MM.1S (cell line): ENCODE results near the gene SMOC1.

Experiments
- DNase-seq: peaks from one replicate; pipeline ENCODE4 v3.0.0-alpha.2; 2015
- H2AFZ ChIP-seq: fragments of 300-600 bp; sonication (generic); 2 replicates; pipeline ENCODE4 v1.6.0; 2016; ENCODE audit warnings: antibody characterized with exemption, low read length
- H3F3A ChIP-seq: fragments of 300-600 bp; sonication (generic); 2 replicates; pipeline ENCODE4 v1.6.1; 2016; ENCODE audit warnings: mild to moderate bottlenecking, antibody characterized with exemption, low read length, moderate library complexity, mixed read lengths; ENCODE audit not compliant: insufficient read depth
- H3K27ac ChIP-seq: fragments of 300-600 bp; sonication (generic); 2 replicates; pipeline ENCODE4 v1.5.1; 2016; ENCODE audit warnings: mild to moderate bottlenecking, low read length
- H3K27me3 ChIP-seq: fragments of 300-600 bp; sonication (generic); replicated peaks from 2 replicates; pipeline ENCODE4 v1.6.0; 2016; ENCODE audit warnings: low read length; ENCODE audit not compliant: insufficient read depth
- H3K36me3 ChIP-seq: fragments of 300-600 bp; sonication (generic); replicated peaks from 2 replicates; pipeline ENCODE4 v1.6.1; 2016; ENCODE audit warnings: mild to moderate bottlenecking, low read length, mixed read lengths; ENCODE audit not compliant: insufficient read depth
- H3K4me1 ChIP-seq: fragments of 300-600 bp; sonication (generic); 2 replicates; pipeline ENCODE4 v1.6.1; 2016; ENCODE audit warnings: low read length, mixed read lengths
- H3K4me2 ChIP-seq: fragments of 300-600 bp; sonication (generic); 2 replicates; pipeline ENCODE4 v1.6.0; 2016; ENCODE audit warnings: low read depth, low read length
- H3K4me3 ChIP-seq: fragments of 300-600 bp; sonication (generic); 2 replicates; pipeline ENCODE4 v1.5.1; 2016; ENCODE audit warnings: low read length, mixed read lengths
- H3K79me2 ChIP-seq: fragments of 300-600 bp; sonication (generic); 2 replicates; pipeline ENCODE4 v1.6.1; 2016; ENCODE audit warnings: mixed run types, low read length, mixed read lengths
- H3K9ac ChIP-seq: fragments of 300-600 bp; sonication (generic); 2 replicates; pipeline ENCODE4 v1.6.1; 2016; ENCODE audit warnings: low read length, mixed read lengths
- H3K9me2 ChIP-seq: fragments of 300-600 bp; sonication (generic); replicated peaks from 2 replicates; pipeline ENCODE4 v1.6.1; 2016; ENCODE audit warnings: mild to moderate bottlenecking, low read length, mixed read lengths; ENCODE audit not compliant: insufficient read depth
- H3K9me3 ChIP-seq: fragments of 300-600 bp; sonication (generic); replicated peaks from 2 replicates; pipeline ENCODE4 v1.6.1; 2016; ENCODE audit warnings: mild to moderate bottlenecking, low read length, mixed read lengths; ENCODE audit not compliant: insufficient read depth
- H4K20me1 ChIP-seq: fragments of 300-600 bp; sonication (generic); 2 replicates; pipeline ENCODE4 v1.6.1; 2016; ENCODE audit warnings: mild to moderate bottlenecking, low read length, moderate library complexity, mixed read lengths; ENCODE audit not compliant: insufficient read depth
- CTCF ChIP-seq: fragments of 300-600 bp; sonication (generic); IDR thresholded peaks from 2 replicates; pipeline ENCODE4 v1.5.1; 2016; ENCODE audit warnings: antibody characterized with exemption, low read length, mixed read lengths
- EZH2 ChIP-seq: fragments of 300-600 bp; sonication (generic); optimal IDR thresholded peaks from 2 replicates; pipeline ENCODE3; 2017; ENCODE audit warnings: low read depth, mild to moderate bottlenecking, antibody characterized with exemption, low read length, mixed read lengths
- EZH2phosphoT487 ChIP-seq: fragments of 300-600 bp; sonication (generic); IDR thresholded peaks from 2 replicates; pipeline ENCODE4 v1.6.1; 2018; ENCODE audit warnings: antibody characterized with exemption, low read length

SMOC1 gene

GRCh38 chr14:69879175-69880043 lies at the start of gene SMOC1:
TSS of gene SMOC1 (plus strand) at chr14:69879416. CDS start at chr14:69879679, 263 bp downstream.
- Histone ChIP-seq H3K9me2 (no peaks in the 10 kb centered on the region), H3K79me2 (peaks cover 19% of the 10 kb centered on the region), H3K9me3 (no peaks in the 10 kb centered on the region), H3F3A (no peaks in the 10 kb centered on the region), H2AFZ (0 out of 2 replicates have a peak within 1 kb of the TSS, but pooled peaks have one; percentile 31), H3K27ac (no peak within 1 kb of the TSS), H4K20me1 (no peaks in the 10 kb centered on the region), H3K4me3 (peak within 1 kb of the TSS; percentile 72), H3K27me3 (no peaks in the 10 kb centered on the region), H3K4me2 (peak within 1 kb of the TSS; percentile 66), H3K4me1 (no peaks in the 10 kb centered on the region), H3K36me3 (no peaks in the 10 kb centered on the region), H3K9ac (peak within 1 kb of the TSS; percentile 28; the same call in 1 of the 2 replicates)
- DNase-seq = peak; percentile 80
- no peak for TF ChIP-seq CTCF
- no peak for TF ChIP-seq EZH2
- no peak for TF ChIP-seq EZH2phosphoT487

- H3F3A ChIP-seq = no peaks in the 10 kb centered on the region
- no peaks in the 10 kb centered on the region for H3K9me3 ChIP-seq
- no peak overlapping the region for H3K9ac ChIP-seq
- no peak overlapping the region for H2AFZ ChIP-seq
- no peak overlapping the region for H3K27ac ChIP-seq
- no peaks in the 10 kb centered on the region for H3K79me2 ChIP-seq
- no peaks in the 10 kb centered on the region for H3K27me3 ChIP-seq
- H3K4me3 ChIP-seq = no peak overlapping the region
- no peak for TF ChIP-seq EZH2phosphoT487
- no peak for TF ChIP-seq EZH2
- H3K4me1 ChIP-seq = no peaks in the 10 kb centered on the region
- no peak for DNase-seq
- no peaks in the 10 kb centered on the region for H4K20me1 ChIP-seq
- H3K36me3 ChIP-seq = no peaks in the 10 kb centered on the region
- no peak overlapping the region for H3K4me2 ChIP-seq
- H3K9me2 ChIP-seq = no peaks in the 10 kb centered on the region
These were observed 40.3 kb upstream of the SMOC1 start for GRCh38 chr14:69838881-69839416.

- Histone ChIP-seq H3K9ac (no peak overlapping the region), H3K4me2 (no peak overlapping the region), H3K79me2 (no peaks in the 10 kb centered on the region), H3K9me3 (no peaks in the 10 kb centered on the region), H3K36me3 (no peaks in the 10 kb centered on the region), H3K27me3 (no peaks in the 10 kb centered on the region), H3K9me2 (no peaks in the 10 kb centered on the region), H3F3A (no peaks in the 10 kb centered on the region), H4K20me1 (no peaks in the 10 kb centered on the region), H3K27ac (no peak overlapping the region), H3K4me1 (no peaks in the 10 kb centered on the region), H2AFZ (no peak overlapping the region), H3K4me3 (no peak overlapping the region)
- TF ChIP-seq CTCF = no peak
- no peak for TF ChIP-seq EZH2
- no peak for TF ChIP-seq EZH2phosphoT487
- DNase-seq = no peak
These were observed 39.6 kb upstream of the SMOC1 start for GRCh38 chr14:69839661-69840060.
